Breast epithelium (tissue), 3 donors: ENCODE results near the gene MED8.

Experiments used
- CTCF ChIP-seq, 3 donors: fragments of 450-650 bp; IDR thresholded peaks; one replicate each; pipeline ENCODE4 v1.5.1; 2016 to 2017; ENCODE audit warnings: antibody characterized with exemption in 3 of 3, mild to moderate bottlenecking in 3 of 3, moderate library complexity in 3 of 3
- POLR2A ChIP-seq: fragments of 450-650 bp; IDR thresholded peaks from one replicate; pipeline ENCODE4 v1.6.1; 2016; ENCODE audit warnings: antibody characterized with exemption, mild to moderate bottlenecking, moderate library complexity

GRCh38 chr1:43366179-43366578 is 23.4 kb downstream of the MED8 start:
- no peak for TF ChIP-seq CTCF (IDR thresholded peaks at IDR 0.05)
- TF ChIP-seq POLR2A, result no peak
